Measurements from ENCODE around the gene KIAA0753. TPM values are rescaled to one million over a fixed set of nuclear protein-coding genes. Genes with fewer than 3 reads are reported as not detected.

KIAA0753 gene
- polyA plus RNA-seq, 1 donor (not counting 4 experiments of a cell fraction or from before 2014, with no cell fraction given), result 11.6 TPM

- Histone ChIP-seq H3K36me3 (ENCODE audit: control insufficient read depth in 2 of 2, extremely low read depth in 1 of 2, insufficient read depth in 2 of 2, low read length in 2 of 2) (peaks cover 16 to 27% of the 10 kb centered on the region in 2 experiments), H3K4me1 (ENCODE audit: control insufficient read depth, extremely low read depth, insufficient read depth, low read length) (peaks cover 4% of the 10 kb centered on the region), H3K4me3 (ENCODE audit: control insufficient read depth in 2 of 3, extremely low read depth in 1 of 3, insufficient read depth in 2 of 3, low read depth in 1 of 3, low read length in 3 of 3) (no peak overlapping the region), H3K27me3 (ENCODE audit: control insufficient read depth, extremely low read depth, insufficient read depth, low read length) (no peaks in the 10 kb centered on the region), H3K9ac (ENCODE audit: control insufficient read depth, extremely low read depth, insufficient read depth, low read length) (no peak overlapping the region), H2AFZ (ENCODE audit: control insufficient read depth, low read length) (no peak overlapping the region), H3K79me2 (ENCODE audit: control insufficient read depth, insufficient read depth, low read length) (no peaks in the 10 kb centered on the region), H3K9me3 (ENCODE audit: control insufficient read depth, low read depth, low read length) (no peaks in the 10 kb centered on the region), H4K20me1 (ENCODE audit: control insufficient read depth, extremely low read depth, insufficient read depth, low read length) (no peaks in the 10 kb centered on the region), H3K27ac (ENCODE audit: control insufficient read depth, insufficient read depth, low read length) (no peak overlapping the region), H3K4me2 (ENCODE audit: control insufficient read depth, extremely low read depth, insufficient read depth, low read depth, low read length) (no peak overlapping the region), H3K9me1 (ENCODE audit: control insufficient read depth, extremely low read depth, insufficient read depth, low read length) (no peaks in the 10 kb centered on the region)
- DNase-seq (ENCODE audit: low read depth, low spot score), result no peak
- TF ChIP-seq EZH2 (IDR thresholded peaks at IDR 0.05; ENCODE audit: low read length) (no peak), CTCF (optimal IDR thresholded peaks at IDR 0.05 in 1 of 3, IDR thresholded peaks at IDR 0.05 in 1 of 3, conservative IDR thresholded peaks at IDR 0.05 in 1 of 3; ENCODE audit: extremely low read depth in 1 of 3, insufficient read depth in 2 of 3, low read length in 3 of 3) (no peak)
- dilution Hi-C loops (cut with MboI; ENCODE audit: extremely low pct_ligation_motif_present, low sequenced_read_pairs), result no loop called here
- no peak for FAIRE-seq
These were observed 57.1 kb downstream of the KIAA0753 start for GRCh38 chr17:6583411-6583810.

GRCh38 chr17:6580625-6581024 lies 59.9 kb downstream of the KIAA0753 start:
- Histone ChIP-seq H3K36me3 (ENCODE audit: control insufficient read depth in 2 of 2, extremely low read depth in 1 of 2, insufficient read depth in 2 of 2, low read length in 2 of 2) (peaks cover 5 to 23% of the 10 kb centered on the region in 2 experiments), H2AFZ (ENCODE audit: control insufficient read depth, low read length) (no peak overlapping the region), H3K9ac (ENCODE audit: control insufficient read depth, extremely low read depth, insufficient read depth, low read length) (no peak overlapping the region), H3K4me3 (ENCODE audit: control insufficient read depth in 2 of 3, extremely low read depth in 1 of 3, insufficient read depth in 2 of 3, low read depth in 1 of 3, low read length in 3 of 3) (no peak overlapping the region), H3K27me3 (ENCODE audit: control insufficient read depth, extremely low read depth, insufficient read depth, low read length) (no peaks in the 10 kb centered on the region), H3K9me1 (ENCODE audit: control insufficient read depth, extremely low read depth, insufficient read depth, low read length) (no peaks in the 10 kb centered on the region), H4K20me1 (ENCODE audit: control insufficient read depth, extremely low read depth, insufficient read depth, low read length) (no peaks in the 10 kb centered on the region), H3K79me2 (ENCODE audit: control insufficient read depth, insufficient read depth, low read length) (no peaks in the 10 kb centered on the region), H3K4me1 (ENCODE audit: control insufficient read depth, extremely low read depth, insufficient read depth, low read length) (peaks cover 18% of the 10 kb centered on the region), H3K4me2 (ENCODE audit: control insufficient read depth, extremely low read depth, insufficient read depth, low read depth, low read length) (no peak overlapping the region), H3K27ac (ENCODE audit: control insufficient read depth, insufficient read depth, low read length) (no peak overlapping the region), H3K9me3 (ENCODE audit: control insufficient read depth, low read depth, low read length) (no peaks in the 10 kb centered on the region)
- no peak for FAIRE-seq
- dilution Hi-C loops (cut with MboI; ENCODE audit: extremely low pct_ligation_motif_present, low sequenced_read_pairs), result no loop called here
- TF ChIP-seq CTCF (optimal IDR thresholded peaks at IDR 0.05 in 1 of 3, IDR thresholded peaks at IDR 0.05 in 1 of 3, conservative IDR thresholded peaks at IDR 0.05 in 1 of 3; ENCODE audit: extremely low read depth in 1 of 3, insufficient read depth in 2 of 3, low read length in 3 of 3) (no peak), EZH2 (IDR thresholded peaks at IDR 0.05; ENCODE audit: low read length) (no peak)
- DNase-seq (ENCODE audit: low read depth, low spot score), result no peak
